DOHH2 (cell line): Measurements from ENCODE around the gene CNN3.

Source experiments
- CTCF ChIP-seq: fragments of 200-600 bp; sonication (generic); IDR thresholded peaks from one replicate; pipeline ENCODE4 v1.5.1; 2014; ENCODE audit warnings: antibody characterized with exemption, mild to moderate bottlenecking, low read depth, low read length; ENCODE audit not compliant: poor library complexity, severe bottlenecking
- EZH2phosphoT487 ChIP-seq: fragments of 200-600 bp; sonication (generic); IDR thresholded peaks from 2 replicates; pipeline ENCODE4 v1.6.1; 2017; ENCODE audit warnings: borderline replicate concordance, mild to moderate bottlenecking, antibody characterized with exemption, low read length, moderate library complexity, mixed read lengths

- TF ChIP-seq CTCF (no peak), EZH2phosphoT487 (no peak)
Observed at GRCh38 chr1:94961582-94961981, 34.7 kb upstream of the CNN3 start.
